Measurements from ENCODE around the gene COX19.
"Not testable (repeated sequence)": the region's sequence is repeated elsewhere in the genome, so short reads cannot be mapped to it uniquely, and the experiment has no call there.

COX19 gene

DNA sequence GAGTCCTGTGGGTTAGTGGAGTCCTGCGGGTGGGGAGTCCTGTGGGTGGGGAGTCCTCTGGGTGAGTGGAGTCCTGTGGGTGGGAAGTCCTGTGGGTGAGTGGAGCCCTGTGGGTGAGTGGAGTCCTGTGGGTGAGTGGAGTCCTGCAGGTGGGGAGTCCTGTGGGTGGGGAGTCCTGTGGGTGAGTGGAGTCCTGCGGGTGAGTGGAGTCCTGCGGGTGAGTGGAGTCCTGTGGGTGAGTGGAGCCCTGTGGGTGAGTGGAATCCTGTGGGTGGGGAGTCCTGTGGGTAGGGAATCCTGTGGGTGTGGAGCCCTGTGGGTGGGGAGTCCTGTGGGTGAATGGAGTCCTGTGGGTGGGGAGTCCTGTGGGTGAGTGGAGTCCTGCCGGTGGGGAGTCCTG is 26.7 kb upstream of the COX19 start:
- not testable (repeated sequence) for H3K9me3 Mint-ChIP-seq; H3K27me3 Mint-ChIP-seq; ATAC-seq (ENCODE audit: low read depth); DNase-seq (ENCODE audit: low spot score in 2 of 2); H3K4me3 Mint-ChIP-seq
- H3K36me3 Mint-ChIP-seq = peaks cover 26% of the 10 kb centered on the region
- peaks cover 22% of the 10 kb centered on the region for H3K4me1 Mint-ChIP-seq
- H3K27ac Mint-ChIP-seq = peak overlapping the region; percentile 91

DNA sequence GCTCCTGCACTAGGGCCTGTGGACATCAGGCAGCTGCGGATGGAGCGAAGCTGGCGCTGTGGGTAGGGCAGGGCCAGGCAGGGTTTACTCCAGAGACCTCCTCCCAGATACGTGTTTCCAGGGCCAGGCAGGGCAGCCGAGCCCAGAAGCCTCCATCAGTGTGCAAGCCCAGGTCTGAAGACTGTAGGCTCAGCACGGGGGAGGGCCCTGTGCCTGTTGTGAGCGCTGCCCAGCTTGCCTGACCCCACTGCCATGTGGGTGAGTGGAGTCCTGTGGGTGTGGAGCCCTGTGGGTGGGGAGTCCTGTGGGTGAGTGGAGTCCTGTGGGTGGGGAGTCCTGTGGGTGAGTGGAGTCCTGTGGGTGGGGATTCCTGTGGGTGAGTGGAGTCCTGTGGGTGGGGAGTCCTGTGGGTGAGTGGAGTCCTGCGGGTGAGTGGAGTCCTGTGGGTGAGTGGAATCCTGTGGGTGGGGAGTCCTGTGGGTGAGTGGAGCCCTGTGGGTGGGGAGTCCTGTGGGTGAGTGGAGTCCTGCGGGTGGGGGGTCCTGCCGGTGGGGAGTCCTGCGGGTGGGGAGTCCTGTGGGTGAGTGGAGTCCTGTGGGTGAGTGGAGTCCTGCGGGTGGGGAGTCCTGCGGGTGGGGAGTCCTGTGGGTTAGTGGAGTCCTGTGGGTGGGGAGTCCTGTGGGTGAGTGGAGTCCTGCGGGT is 25.9 kb upstream of the COX19 start:
- not testable (repeated sequence) for ATAC-seq (ENCODE audit: low read depth)

DNA sequence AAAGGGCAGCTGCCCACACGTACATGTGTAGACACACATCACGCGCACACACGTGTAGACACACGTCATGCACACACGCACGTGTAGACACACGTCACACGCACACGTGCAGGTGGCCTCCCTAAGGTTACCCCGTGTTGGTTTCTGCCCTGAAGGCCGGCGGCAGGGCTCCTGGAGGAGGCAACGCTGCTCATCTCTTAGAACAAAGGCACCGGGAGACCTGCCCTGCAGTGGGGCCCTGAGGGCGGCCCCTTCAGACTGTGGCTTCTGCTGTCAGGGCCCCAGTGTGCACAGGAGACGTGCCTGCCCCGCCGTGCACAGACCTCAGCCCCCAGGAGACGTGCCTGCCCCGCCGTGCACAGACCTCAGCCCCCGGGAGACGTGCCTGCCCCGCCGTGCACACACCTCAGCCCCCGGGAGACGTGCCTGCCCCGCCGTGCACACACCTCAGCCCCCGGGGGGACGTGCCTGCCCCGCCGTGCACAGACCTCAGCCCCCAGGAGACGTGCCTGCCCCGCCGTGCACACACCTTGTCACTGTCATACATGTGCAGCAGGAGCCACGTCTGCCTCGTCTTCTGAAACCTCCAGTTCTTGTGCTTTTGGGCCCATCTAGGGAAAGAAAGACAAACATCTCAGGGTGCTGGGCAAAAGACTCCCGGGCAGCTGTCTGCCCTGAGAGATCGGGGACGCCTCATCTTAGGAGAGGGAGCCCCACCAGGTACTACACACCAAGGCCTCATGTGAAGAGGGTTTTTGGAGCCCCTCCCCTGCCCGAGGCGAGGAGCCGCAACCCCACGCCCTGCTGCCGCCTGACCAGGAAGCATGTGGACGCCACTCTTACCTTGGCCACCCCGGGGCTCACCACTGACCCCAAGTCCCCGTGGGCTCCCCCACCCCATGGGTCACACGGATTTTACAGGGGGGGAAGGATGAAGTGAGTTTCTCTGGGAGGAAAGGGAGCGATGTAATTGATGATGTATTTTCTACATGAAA is 24.9 kb upstream of the COX19 start:
- no peak for DNase-seq (ENCODE audit: low spot score in 2 of 2)
- H3K4me1 Mint-ChIP-seq = peaks cover 18% of the 10 kb centered on the region
- H3K9me3 Mint-ChIP-seq = no peaks in the 10 kb centered on the region
- peak overlapping the region; percentile 91 for H3K27ac Mint-ChIP-seq
- H3K4me3 Mint-ChIP-seq = no peak overlapping the region
- peaks cover 19% of the 10 kb centered on the region for H3K36me3 Mint-ChIP-seq
- ATAC-seq (ENCODE audit: low read depth) = peak; percentile 43
- no peaks in the 10 kb centered on the region for H3K27me3 Mint-ChIP-seq

More for the DNA sequence above, 25.9 kb upstream of the COX19 start:
- H3K9me3 Mint-ChIP-seq; H3K4me3 Mint-ChIP-seq; DNase-seq (ENCODE audit: low spot score in 2 of 2); H3K27me3 Mint-ChIP-seq: not testable (repeated sequence)
- Mint-ChIP-seq H3K27ac (peak overlapping the region; percentile 91), H3K4me1 (peaks cover 22% of the 10 kb centered on the region), H3K36me3 (peaks cover 22% of the 10 kb centered on the region)

DNA sequence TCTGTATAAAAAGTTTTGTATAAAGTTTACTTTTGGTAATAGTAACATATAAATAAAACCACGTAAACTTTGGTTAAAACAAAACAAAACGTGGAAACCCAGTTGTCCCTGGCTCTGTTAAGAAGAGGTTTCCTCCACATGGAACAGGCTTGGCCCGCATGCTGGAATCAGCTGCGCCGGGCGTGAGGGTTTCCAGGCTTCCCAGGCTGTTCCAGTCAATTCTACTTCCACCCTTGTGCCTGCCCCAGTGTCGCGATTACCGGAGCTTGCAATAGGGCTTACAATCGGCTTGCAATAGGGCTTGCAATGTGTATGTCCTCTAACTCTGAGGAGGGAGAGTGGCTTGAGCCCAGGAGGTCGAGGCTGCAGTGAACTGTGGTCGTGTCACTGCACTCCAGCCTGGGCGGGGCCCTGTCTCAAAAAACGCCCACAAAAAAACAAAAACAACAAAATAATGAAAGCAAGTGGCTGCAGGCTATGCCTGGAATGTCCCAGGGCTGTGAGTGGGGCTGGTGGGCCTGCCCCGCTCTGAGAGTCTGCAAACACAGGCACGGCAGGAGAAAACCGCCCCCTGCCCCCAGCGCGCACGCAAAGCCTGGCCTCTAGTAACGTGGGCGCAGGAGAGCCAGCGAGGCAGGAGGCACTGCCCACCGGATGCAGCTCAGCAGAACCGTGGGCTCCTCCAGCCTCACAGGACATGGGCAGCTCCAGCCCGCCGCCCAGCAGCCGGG is 24.0 kb upstream of the COX19 start:
- peaks cover 1% of the 10 kb centered on the region for H3K27me3 Mint-ChIP-seq
- H3K4me1 Mint-ChIP-seq = peaks cover 19% of the 10 kb centered on the region
- H3K27ac Mint-ChIP-seq = peak overlapping the region; percentile 91
- DNase-seq (ENCODE audit: low spot score in 2 of 2) (no peak), ATAC-seq (ENCODE audit: low read depth) (no peak)
- no peaks in the 10 kb centered on the region for H3K9me3 Mint-ChIP-seq
- peaks cover 19% of the 10 kb centered on the region for H3K36me3 Mint-ChIP-seq
- H3K4me3 Mint-ChIP-seq = no peak overlapping the region

DNA sequence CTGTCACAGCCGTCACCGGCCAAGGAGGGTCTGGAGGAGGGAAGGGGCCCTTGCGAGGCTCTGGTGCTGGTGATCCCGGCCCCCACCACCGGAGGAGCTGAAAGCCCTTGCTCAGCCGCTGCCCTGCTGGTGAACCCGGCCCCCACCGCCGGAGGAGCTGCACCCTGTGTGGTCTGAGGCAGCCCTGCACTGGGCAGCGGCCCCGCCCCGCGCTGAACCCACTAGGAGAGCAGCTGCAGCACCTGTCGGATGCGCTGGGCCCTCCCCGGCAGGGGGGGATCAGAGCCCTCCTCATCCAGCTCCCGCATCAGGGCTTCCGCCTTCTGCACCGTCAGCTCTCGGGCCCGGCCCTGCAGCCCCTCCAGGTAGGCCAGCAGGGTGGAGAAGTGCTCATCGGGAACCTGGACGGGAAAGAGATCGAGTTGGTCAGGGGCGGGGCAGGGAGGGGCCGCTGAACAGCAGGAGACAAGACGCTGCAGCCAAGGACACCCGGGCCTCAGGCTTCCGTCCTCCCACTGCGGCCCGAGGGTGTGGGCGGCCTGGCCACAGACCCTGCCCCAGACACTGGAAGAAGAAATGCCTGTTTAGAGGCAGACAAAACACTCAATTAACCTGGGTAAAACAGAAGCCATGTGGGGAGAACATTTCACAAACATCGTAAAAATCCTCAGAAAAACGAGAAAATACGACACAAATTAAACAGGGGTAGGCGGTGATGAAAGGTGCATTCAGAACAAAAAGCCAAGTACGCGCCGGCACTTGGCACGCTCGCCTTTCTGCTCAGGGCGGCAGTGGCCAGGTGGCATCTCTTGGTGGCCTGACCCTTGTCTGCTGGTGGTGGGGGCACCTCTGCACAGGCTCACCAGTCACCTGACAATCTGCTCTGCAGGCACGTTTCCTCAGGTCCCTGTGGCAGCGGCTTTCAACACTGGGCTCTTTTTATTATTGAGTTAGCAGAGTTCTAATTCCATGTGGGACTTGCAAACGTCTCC is 22.4 kb upstream of the COX19 start:
- Mint-ChIP-seq H3K27ac (no peak overlapping the region), H3K36me3 (peaks cover 19% of the 10 kb centered on the region), H3K9me3 (no peaks in the 10 kb centered on the region), H3K27me3 (peaks cover 1% of the 10 kb centered on the region), H3K4me3 (no peak overlapping the region), H3K4me1 (peaks cover 21% of the 10 kb centered on the region)
- DNase-seq (ENCODE audit: low spot score in 2 of 2) (no peak), ATAC-seq (ENCODE audit: low read depth) (no peak)

DNA sequence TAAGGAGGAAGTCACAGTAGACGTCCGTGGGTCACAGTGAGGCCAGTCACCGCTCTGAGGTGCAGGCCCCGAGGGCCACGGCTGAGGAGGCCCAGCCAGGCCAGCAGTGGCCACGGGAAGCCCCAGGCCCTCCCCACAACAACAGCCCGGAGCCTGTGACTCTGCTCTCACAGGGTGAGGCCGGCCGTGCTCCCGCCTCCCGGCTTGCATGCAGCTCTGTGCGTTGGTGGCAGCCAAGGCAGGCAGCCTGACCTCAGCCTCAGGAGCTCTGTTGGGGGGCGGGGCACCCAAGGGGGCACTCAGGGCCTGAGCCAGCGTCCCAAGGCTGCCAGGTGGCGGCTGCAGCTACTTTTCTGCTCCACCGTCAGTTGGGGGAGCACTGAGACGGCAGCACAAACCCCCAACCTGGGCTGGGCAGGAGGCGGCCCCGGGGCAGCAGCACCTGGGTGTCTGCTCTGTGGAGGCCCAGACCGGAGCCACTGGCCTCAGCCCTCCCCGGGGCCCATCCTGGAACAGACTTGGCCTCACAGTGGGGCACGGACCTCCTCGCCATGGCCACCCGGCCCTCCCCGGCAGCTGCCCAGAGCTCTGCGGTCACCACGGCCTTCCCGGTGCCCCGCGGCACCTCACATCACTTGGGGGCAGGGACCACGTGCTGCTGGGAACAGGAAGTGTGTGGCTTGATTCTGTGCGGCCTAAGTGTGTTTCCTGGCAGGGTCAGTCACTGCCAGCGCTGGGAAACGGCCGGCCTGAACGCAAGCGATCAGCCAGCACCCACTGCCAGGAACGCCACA is 20.9 kb upstream of the COX19 start:
- Mint-ChIP-seq H3K27ac (no peak overlapping the region), H3K4me1 (peaks cover 21% of the 10 kb centered on the region), H3K9me3 (no peaks in the 10 kb centered on the region), H3K4me3 (no peak overlapping the region), H3K36me3 (peaks cover 18% of the 10 kb centered on the region), H3K27me3 (peaks cover 1% of the 10 kb centered on the region)
- DNase-seq (ENCODE audit: low spot score in 2 of 2) (no peak), ATAC-seq (ENCODE audit: low read depth) (no peak)

DNA sequence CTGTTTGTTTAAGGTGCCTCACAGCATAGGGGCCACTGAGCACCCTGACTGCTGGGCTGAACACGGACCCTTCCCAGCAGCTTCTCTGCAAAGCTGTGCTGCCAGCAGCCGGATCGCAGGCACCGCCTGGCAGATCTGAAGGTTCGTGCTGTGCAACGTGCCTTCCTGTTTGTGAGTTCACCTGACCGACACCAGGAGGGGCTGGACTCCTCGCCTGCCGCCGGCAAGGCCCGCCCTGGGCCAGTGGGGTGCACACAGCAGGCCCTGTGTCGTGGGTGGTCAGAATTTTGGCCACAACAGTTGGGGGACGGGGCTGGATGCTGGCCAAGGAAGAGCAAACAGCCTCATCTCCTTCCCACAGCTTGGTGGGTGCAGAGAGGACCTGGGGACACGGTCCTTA is 20.2 kb upstream of the COX19 start:
- ATAC-seq (ENCODE audit: low read depth) (no peak), DNase-seq (ENCODE audit: low spot score in 2 of 2) (no peak)
- Mint-ChIP-seq H3K27me3 (peaks cover 1% of the 10 kb centered on the region), H3K36me3 (peaks cover 12% of the 10 kb centered on the region), H3K4me3 (no peak overlapping the region), H3K27ac (no peak overlapping the region), H3K9me3 (no peaks in the 10 kb centered on the region), H3K4me1 (peaks cover 14% of the 10 kb centered on the region)

DNA sequence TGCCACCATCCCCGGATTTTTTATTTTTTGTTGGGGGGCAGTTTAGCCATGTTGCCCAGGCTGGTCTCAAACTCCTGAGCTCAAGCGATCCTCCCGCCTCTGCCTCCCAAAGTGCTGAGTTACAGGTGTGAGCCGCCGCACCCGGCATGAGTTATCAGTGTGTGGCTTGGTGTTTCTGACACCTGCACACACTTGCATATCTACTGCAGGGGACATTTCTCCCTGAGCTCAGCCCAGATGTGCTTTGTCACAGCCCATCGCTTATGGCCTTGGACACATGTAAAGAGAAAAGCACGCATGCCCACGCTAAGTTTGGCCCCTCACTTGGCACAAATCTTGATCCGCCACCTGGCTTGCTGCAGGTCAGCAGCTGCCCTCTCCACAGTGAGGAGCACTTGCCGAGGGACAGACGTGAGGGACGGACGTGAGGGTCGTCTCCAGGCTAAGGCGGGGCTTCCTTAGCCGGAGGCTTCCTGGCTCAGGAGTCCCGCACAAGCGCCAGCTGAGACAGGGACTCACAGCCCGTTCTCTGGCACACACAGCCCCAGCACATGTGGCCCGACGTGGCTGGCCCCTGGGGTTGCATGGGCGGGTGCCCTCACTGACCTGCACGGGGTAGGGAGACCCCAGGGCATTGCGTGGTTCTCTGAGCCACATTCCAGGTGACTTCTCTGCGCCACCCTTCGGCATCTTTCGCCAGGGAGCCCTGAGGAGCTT is 19.4 kb upstream of the COX19 start:
- no peak overlapping the region for H3K27ac Mint-ChIP-seq
- ATAC-seq (ENCODE audit: low read depth) = no peak

DNA sequence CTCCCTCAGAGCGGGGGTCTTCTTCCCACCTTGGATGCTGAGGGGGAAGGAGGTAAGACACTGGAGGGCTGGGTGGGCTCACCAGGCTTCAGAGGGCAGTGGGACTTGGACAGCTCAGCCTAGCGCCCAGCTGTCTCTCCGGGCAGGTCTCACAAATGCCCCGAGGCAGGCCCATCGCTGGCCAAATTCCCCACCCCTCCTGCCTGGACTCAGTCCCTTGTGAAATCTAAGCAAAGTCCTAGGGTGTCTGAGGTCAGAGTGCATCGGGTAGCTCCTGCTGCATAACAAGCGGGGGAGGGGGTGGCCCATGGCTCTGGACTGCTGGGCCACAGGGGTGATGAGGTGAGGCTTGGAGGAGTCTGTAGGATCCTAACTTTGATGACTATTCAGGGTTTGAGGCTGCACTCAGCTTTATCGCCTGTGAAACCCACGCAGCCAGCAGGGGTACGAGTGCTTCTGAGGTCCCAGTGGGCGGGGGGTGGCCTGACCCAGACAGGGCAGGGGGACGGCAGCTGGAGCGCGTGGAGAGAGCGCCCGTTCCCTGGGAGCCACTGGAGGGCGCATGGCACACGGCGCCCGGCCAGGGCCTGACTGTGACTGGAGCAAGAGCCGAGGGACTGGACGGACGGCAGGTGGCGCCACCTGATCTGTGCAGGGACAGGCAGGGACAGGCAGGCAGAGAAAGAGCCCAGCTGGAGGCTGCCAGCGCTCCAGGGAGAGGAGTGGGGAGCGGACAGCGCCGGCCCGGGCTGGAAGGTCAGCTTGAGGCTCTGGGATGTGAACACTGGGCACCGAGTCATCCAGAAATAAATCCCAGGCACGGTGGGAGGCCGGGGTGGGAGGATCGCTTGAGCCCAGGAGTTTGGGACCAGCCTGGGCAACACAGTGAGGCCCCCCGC is 17.6 kb upstream of the COX19 start:
- DNase-seq (ENCODE audit: low spot score in 2 of 2) (peak; percentile 91 to 94), ATAC-seq (ENCODE audit: low read depth) (peak; percentile 96)
- Mint-ChIP-seq H3K4me3 (no peak overlapping the region), H3K36me3 (peaks cover 3% of the 10 kb centered on the region), H3K27me3 (peaks cover 4% of the 10 kb centered on the region), H3K9me3 (no peaks in the 10 kb centered on the region), H3K27ac (peak overlapping the region; percentile 62), H3K4me1 (peaks cover 8% of the 10 kb centered on the region)

More for the DNA sequence above, 19.4 kb upstream of the COX19 start:
- H3K27me3 Mint-ChIP-seq = peaks cover 1% of the 10 kb centered on the region
- H3K9me3 Mint-ChIP-seq = no peaks in the 10 kb centered on the region
- DNase-seq (ENCODE audit: low spot score in 2 of 2) = no peak
- peaks cover 8% of the 10 kb centered on the region for H3K4me1 Mint-ChIP-seq
- H3K36me3 Mint-ChIP-seq = peaks cover 6% of the 10 kb centered on the region
- no peak overlapping the region for H3K4me3 Mint-ChIP-seq

DNA sequence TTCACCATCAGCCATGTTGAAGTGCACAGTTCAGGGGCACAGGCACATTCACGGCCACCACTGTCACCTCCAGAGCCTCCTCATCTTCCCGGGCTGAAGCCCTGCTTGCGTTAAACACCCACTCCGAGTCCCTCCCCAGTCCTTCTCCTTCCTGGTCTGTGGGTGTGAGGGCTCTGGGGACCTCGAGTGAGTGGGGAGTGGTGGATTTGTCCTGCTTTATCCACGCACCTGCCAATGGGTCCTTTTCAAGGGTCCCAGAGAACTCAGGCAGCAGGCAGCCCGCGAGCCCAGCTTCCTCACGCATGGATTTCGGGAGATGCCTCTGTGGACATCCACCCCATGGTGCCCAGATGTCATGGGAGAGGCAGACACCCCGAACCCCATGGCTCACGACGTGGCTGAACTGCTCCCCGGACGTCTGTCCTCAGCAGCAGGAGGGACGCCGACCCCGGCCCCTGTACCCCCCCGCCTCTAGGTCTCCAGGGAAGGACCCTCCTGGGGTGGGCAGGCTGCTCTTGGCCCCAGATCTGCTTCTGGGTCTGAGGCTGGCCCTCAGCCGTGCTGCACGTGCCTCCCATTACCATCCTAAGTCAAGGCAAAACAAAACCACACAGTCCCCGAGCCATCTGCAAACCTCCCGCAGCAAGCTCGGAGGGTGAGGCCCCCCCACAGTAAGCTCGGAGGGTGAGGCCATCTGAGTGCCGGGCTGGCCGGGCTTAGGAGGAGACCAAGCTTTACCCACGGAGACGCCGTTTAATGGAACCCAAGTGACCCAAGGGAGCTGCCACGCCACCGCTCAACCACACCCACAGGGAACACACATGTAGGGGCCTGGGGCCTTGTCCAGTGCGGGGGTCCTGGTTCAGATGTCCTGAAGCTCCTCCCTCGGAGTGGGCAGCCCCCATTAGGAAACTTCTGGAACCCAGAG is 16.6 kb upstream of the COX19 start:
- DNase-seq (ENCODE audit: low spot score in 2 of 2) (no peak), ATAC-seq (ENCODE audit: low read depth) (no peak)
- H3K9me3 Mint-ChIP-seq = no peaks in the 10 kb centered on the region

More for the DNA sequence above, 16.6 kb upstream of the COX19 start:
- Mint-ChIP-seq H3K27me3 (peaks cover 4% of the 10 kb centered on the region), H3K4me3 (no peak overlapping the region), H3K36me3 (no peaks in the 10 kb centered on the region), H3K27ac (no peak overlapping the region), H3K4me1 (peaks cover 8% of the 10 kb centered on the region)
